GM13976 (cell line): ENCODE data around the gene CASZ1.

Source experiments
- DNase-seq: peaks from one replicate; pipeline ENCODE4 v3.0.0; 2012; ENCODE audit warnings: low spot score
- CTCF ChIP-seq: IDR thresholded peaks from 2 replicates; pipeline ENCODE4 v1.5.1; 2012; ENCODE audit warnings: borderline replicate concordance, mild to moderate bottlenecking; ENCODE audit not compliant: insufficient read depth; ENCODE audit errors: extremely low read depth, missing control alignments, control extremely low read depth
- in situ Hi-C: fragments of 300-500 bp; cut with MboI; formaldehyde crosslinking; loops from one replicate; pipeline ENCODE4 v1.12.0; 2022; ENCODE audit warnings: low sequenced_read_pairs, mixed read lengths, inconsistent platforms; ENCODE audit not compliant: unreplicated experiment

Gene CASZ1

GRCh38 chr1:10589074-10589473 is 207.4 kb downstream of the CASZ1 start:
- no peak for TF ChIP-seq CTCF
- in situ Hi-C loops = no loop called here

GRCh38 chr1:10588640-10589039 is 207.8 kb downstream of the CASZ1 start:
- no peak for DNase-seq
- in situ Hi-C loops = no loop called here
- TF ChIP-seq CTCF = no peak

More at GRCh38 chr1:10589074-10589473, 207.4 kb downstream of the CASZ1 start:
- DNase-seq = no peak
